Endothelial cell of umbilical vein (primary cell): ENCODE data around the gene MYLK. TPM values are rescaled to one million over a fixed set of nuclear protein-coding genes. Genes with fewer than 3 reads are reported as not detected.

ENCODE experiments used
- BruUV-seq: library from RNA; stranded (reverse); fragments of 400-500 nt; replicated peaks from 2 replicates; lab custom pipeline; 2021; lab: Mats Ljungman, UMichigan
- CTCF ChIA-PET: fragments of 300-600, 350-600 bp; sonication (Branson Sonifier 250); formaldehyde crosslinking; loops from one replicate; lab custom pipeline; 2021; ENCODE audit warnings: antibody characterized with exemption, inconsistent platforms; lab: Charles Lee
- POLR2A ChIA-PET: fragments of 300-600, 350-600 bp; sonication (Branson Sonifier 250); formaldehyde crosslinking; loops from one replicate; lab custom pipeline; 2021; ENCODE audit warnings: antibody characterized with exemption, inconsistent platforms; lab: Charles Lee
- DNase-seq: peaks from one replicate; pipeline ENCODE4 v3.0.0-alpha.2; 2011; ENCODE audit warnings: low read depth, low spot score
- FAIRE-seq: peaks from 2 replicates; lab custom pipeline; 2011; peaks lifted over from hg19 to GRCh38; lab: Jason Lieb, UNC
- H2AFZ ChIP-seq: 2 replicates; pipeline ENCODE4 v1.6.0; 2012; ENCODE audit warnings: low read depth, low read length, control low read depth, inconsistent platforms
- H3K27ac ChIP-seq: 2 replicates; pipeline ENCODE4 v1.5.1; 2011; ENCODE audit warnings: low read depth, mild to moderate bottlenecking, control low read depth, low read length, moderate library complexity; ENCODE audit not compliant: insufficient read depth
- H3K27me3 ChIP-seq, 2 experiments: 2 replicates each; pipeline versions ENCODE4 v1.6.0 to v1.6.1; 2011; ENCODE audit warnings: low read length in 2 of 2, mixed read lengths in 1 of 2; ENCODE audit not compliant: control insufficient read depth in 2 of 2, insufficient read depth in 2 of 2
- H3K36me3 ChIP-seq, 2 experiments: 2 replicates in 1 of 2; 3 replicates in 1 of 2; pipeline ENCODE4 v1.5.1; 2011; ENCODE audit warnings: low read length in 2 of 2, mild to moderate bottlenecking in 1 of 2, moderate library complexity in 1 of 2; ENCODE audit not compliant: control insufficient read depth in 2 of 2, insufficient read depth in 2 of 2; ENCODE audit errors: extremely low read depth in 1 of 2
- H3K4me1 ChIP-seq: 3 replicates; pipeline ENCODE4 v1.5.1; 2011; ENCODE audit warnings: mild to moderate bottlenecking, low read length; ENCODE audit not compliant: control insufficient read depth, insufficient read depth; ENCODE audit errors: extremely low read depth
- H3K4me2 ChIP-seq: 2 replicates; pipeline ENCODE4 v1.6.1; 2011; ENCODE audit warnings: low read length, control low read depth, mixed read lengths; ENCODE audit not compliant: insufficient read depth
- H3K4me3 ChIP-seq, 3 experiments: fragments of 200-600 bp in 1 of 3; sonication (generic), shearing (Covaris generic) in 1 of 3; replicated peaks in 1 of 3; 2 replicates each; pipeline ENCODE4 v1.5.1; 2011 to 2016; ENCODE audit warnings: control low read depth in 3 of 3, low read length in 3 of 3, mild to moderate bottlenecking in 2 of 3, inconsistent platforms in 1 of 3, low read depth in 1 of 3, moderate library complexity in 1 of 3; ENCODE audit not compliant: insufficient read depth in 1 of 3
- H3K79me2 ChIP-seq: 2 replicates; pipeline ENCODE4 v1.6.0; 2012; ENCODE audit warnings: low read length, inconsistent platforms; ENCODE audit not compliant: control insufficient read depth, insufficient read depth
- H3K9ac ChIP-seq: replicated peaks from 2 replicates; pipeline ENCODE3; 2011; ENCODE audit warnings: low read length, control low read depth; ENCODE audit not compliant: insufficient read depth; ENCODE audit errors: extremely low read depth
- H3K9me1 ChIP-seq: replicated peaks from 3 replicates; pipeline ENCODE4 v1.6.0; 2011; ENCODE audit warnings: mild to moderate bottlenecking, low read length; ENCODE audit not compliant: control insufficient read depth, insufficient read depth; ENCODE audit errors: extremely low read depth
- H3K9me3 ChIP-seq: replicated peaks from 2 replicates; pipeline ENCODE4 v1.5.1; 2012; ENCODE audit warnings: low read length, inconsistent platforms; ENCODE audit not compliant: control insufficient read depth, insufficient read depth
- H4K20me1 ChIP-seq: replicated peaks from 2 replicates; pipeline ENCODE3; 2011; ENCODE audit warnings: mild to moderate bottlenecking, low read length; ENCODE audit not compliant: control insufficient read depth, insufficient read depth; ENCODE audit errors: extremely low read depth
- CTCF ChIP-seq, 2 donors: IDR thresholded peaks; 1 replicate in 1 of 2; 2 replicates in 1 of 2; pipeline ENCODE4 v1.5.1; 2011; ENCODE audit warnings: low read length in 2 of 2, mild to moderate bottlenecking in 2 of 2, moderate library complexity in 2 of 2, control low read depth in 1 of 2, inconsistent platforms in 1 of 2, low read depth in 1 of 2; ENCODE audit not compliant: insufficient read depth in 1 of 2; ENCODE audit errors: extremely low read depth in 1 of 2
- EZH2 ChIP-seq: IDR thresholded peaks from 2 replicates; pipeline ENCODE4 v1.6.1; 2012; ENCODE audit warnings: borderline replicate concordance, low read depth, mild to moderate bottlenecking, moderate library complexity, low read length, inconsistent platforms; ENCODE audit not compliant: severe bottlenecking
- FOS ChIP-seq: IDR thresholded peaks from 2 replicates; pipeline ENCODE4 v1.6.1; 2011; ENCODE audit warnings: mild to moderate bottlenecking, low read length, moderate library complexity, borderline replicate concordance; ENCODE audit not compliant: insufficient read depth
- GATA2 ChIP-seq: IDR thresholded peaks from 2 replicates; pipeline ENCODE4 v1.7.0; 2011; ENCODE audit warnings: low read depth, mild to moderate bottlenecking, moderate library complexity, mixed read lengths, low read length; ENCODE audit not compliant: insufficient read length, insufficient read depth
- JUN ChIP-seq: IDR thresholded peaks from 2 replicates; pipeline ENCODE4 v1.6.1; 2011; ENCODE audit warnings: borderline replicate concordance, low read depth; ENCODE audit not compliant: insufficient read length, insufficient read depth
- MYC ChIP-seq: IDR thresholded peaks from one replicate; pipeline ENCODE4 v1.6.1; 2011; ENCODE audit warnings: mild to moderate bottlenecking, low read depth, low read length
- POLR2A ChIP-seq: IDR thresholded peaks from 2 replicates; pipeline ENCODE4 v1.6.1; 2012; ENCODE audit warnings: low read depth, mild to moderate bottlenecking, control low read depth, low read length
- POLR2AphosphoS5 ChIP-seq: IDR thresholded peaks from 2 replicates; pipeline ENCODE4 v1.6.1; 2012; ENCODE audit warnings: low read depth, mild to moderate bottlenecking, control low read depth, low read length, moderate library complexity; ENCODE audit not compliant: insufficient read depth
- dilution Hi-C: fragments of 300-500 bp; cut with MboI; formaldehyde crosslinking; loops from one replicate; pipeline ENCODE4 v1.15.0; 2019; ENCODE audit warnings: low sequenced_read_pairs; ENCODE audit not compliant: extremely low pct_ligation_motif_present
- intact Hi-C: fragments of 100-400 bp; cut with micrococcal nuclease; formaldehyde crosslinking; loops from one replicate; pipeline ENCODE4 v1.10.0; 2022
- polyA plus RNA-seq, 4 experiments: library from polyadenylated mRNA; depleted of rRNA in 3 of 4; stranded (reverse) in 3 of 4; unstranded in 1 of 4; fragments of >200 nt; gene quantifications; 2 replicates each; pipeline versions ENCODE4 v1.2.1 to v1.2.3, GENCODE V29; 2011 to 2012; ENCODE audit warnings: missing spikeins in 1 of 4
- total RNA-seq: library from RNA; stranded (reverse); gene quantifications from 2 replicates; pipeline ENCODE4 v1.2.3, GENCODE V29; 2021
- TF ChIP-seq, protein P1 (sequence below): IDR thresholded peaks from 2 replicates; pipeline ENCODE4 v1.6.1; 2011; ENCODE audit not compliant: insufficient read depth, insufficient read length

The MYLK gene
- total and polyA plus RNA-seq, 2 donors (not counting 3 experiments of a cell fraction or from before 2014, with no cell fraction given) = 10.0 to 22.2 TPM

DNA sequence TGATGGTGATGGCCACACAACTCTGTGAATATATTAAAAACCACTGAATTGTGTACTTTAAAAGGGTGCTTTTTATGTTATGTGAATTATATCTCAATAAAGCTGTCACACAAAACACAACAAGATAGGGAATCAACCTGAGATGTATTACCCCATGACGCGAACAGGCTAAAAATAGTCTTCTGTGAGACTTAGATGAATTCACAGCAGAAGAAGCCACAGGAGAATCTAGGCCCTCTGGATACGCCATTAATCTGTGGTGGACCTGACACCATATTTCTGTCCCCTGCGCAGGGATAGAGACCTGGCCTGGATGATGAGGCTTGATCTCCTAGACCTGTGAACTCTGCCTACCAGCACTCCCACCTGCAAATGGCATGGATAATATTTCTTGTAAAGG, 153.3 kb downstream of the MYLK start:
- Histone ChIP-seq H3K4me1 (no peaks in the 10 kb centered on the region), H4K20me1 (no peaks in the 10 kb centered on the region), H3K4me3 (no peak overlapping the region), H3K36me3 (no peaks in the 10 kb centered on the region), H3K27me3 (peaks cover 12 to 23% of the 10 kb centered on the region in 2 experiments), H3K9ac (no peak overlapping the region), H2AFZ (no peak overlapping the region), H3K27ac (no peak overlapping the region), H3K9me1 (no peaks in the 10 kb centered on the region), H3K79me2 (no peaks in the 10 kb centered on the region), H3K9me3 (no peaks in the 10 kb centered on the region), H3K4me2 (no peak overlapping the region)
- TF ChIP-seq, protein P1, sequence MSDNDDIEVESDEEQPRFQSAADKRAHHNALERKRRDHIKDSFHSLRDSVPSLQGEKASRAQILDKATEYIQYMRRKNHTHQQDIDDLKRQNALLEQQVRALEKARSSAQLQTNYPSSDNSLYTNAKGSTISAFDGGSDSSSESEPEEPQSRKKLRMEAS = no peak
- TF ChIP-seq JUN (no peak), FOS (no peak), CTCF (IDR thresholded peaks at IDR 0.05; ENCODE audit: extremely low read depth in 1 of 2, insufficient read depth in 1 of 2, low read depth in 1 of 2, low read length in 2 of 2) (no peak), GATA2 (no peak), POLR2A (no peak), POLR2AphosphoS5 (no peak), MYC (no peak), EZH2 (no peak)
- ChIA-PET POLR2A (no interaction called here), CTCF (interaction anchor here (0.6 to 9.9 kb wide), 2 partner anchors 88 to 1473 kb away, joined by 3 to 186 read pairs; no protein-coding TSS in a partner anchor)
- FAIRE-seq (no peak), DNase-seq (no peak)
- dilution Hi-C loops (no loop called here), intact Hi-C loops (no loop called here)
- BruUV-seq = no TSS peak
